Kidney (tissue), 14 donors: Measurements from ENCODE around the gene CCDC102A. TPM values are rescaled to one million over a fixed set of nuclear protein-coding genes. Genes with fewer than 3 reads are reported as not detected.

Source experiments
- DNase-seq, 5 donors: peaks; one replicate each; pipeline ENCODE4 v3.0.0-alpha.2; 2013 to 2020
- FAIRE-seq: peaks from 2 replicates; lab custom pipeline; 2012; peaks lifted over from hg19 to GRCh38; lab: Jason Lieb, UNC
- H3K27ac ChIP-seq, 2 donors: one replicate each; pipeline ENCODE4 v1.7.0; 2013; ENCODE audit warnings: low read depth in 2 of 2, low read length in 2 of 2, inconsistent platforms in 1 of 2
- H3K27me3 ChIP-seq: one replicate; pipeline ENCODE4 v1.7.1; 2013; ENCODE audit warnings: low read length, inconsistent platforms; ENCODE audit not compliant: control insufficient read depth, insufficient read depth
- H3K36me3 ChIP-seq, 3 donors: one replicate each; pipeline versions ENCODE4 v1.7.0 to v1.7.1; 2013; ENCODE audit warnings: low read length in 3 of 3, control low read depth in 1 of 3, inconsistent platforms in 1 of 3; ENCODE audit not compliant: insufficient read depth in 3 of 3, control insufficient read depth in 2 of 3
- H3K4me1 ChIP-seq, 3 donors: one replicate each; pipeline versions ENCODE4 v1.7.0 to v1.7.1; 2013; ENCODE audit warnings: low read length in 3 of 3, inconsistent platforms in 1 of 3, low read depth in 1 of 3; ENCODE audit not compliant: control insufficient read depth in 2 of 3, insufficient read depth in 2 of 3
- H3K4me3 ChIP-seq, 3 donors: one replicate each; pipeline versions ENCODE4 v1.7.0 to v1.8.1; 2013; ENCODE audit warnings: low read length in 3 of 3, control low read depth in 1 of 3, inconsistent platforms in 1 of 3
- H3K9ac ChIP-seq, 3 donors: one replicate each; pipeline versions ENCODE4 v1.7.0 to v1.7.1; 2013; ENCODE audit warnings: low read length in 3 of 3, control low read depth in 1 of 3, inconsistent platforms in 1 of 3
- H3K9me3 ChIP-seq, 3 donors: one replicate each; pipeline versions ENCODE4 v1.7.0 to v1.7.1; 2013; ENCODE audit warnings: low read length in 3 of 3, control low read depth in 1 of 3, inconsistent platforms in 1 of 3; ENCODE audit not compliant: control insufficient read depth in 2 of 3, insufficient read depth in 1 of 3
- intact Hi-C: fragments of 100-400 bp; cut with DNase I; formaldehyde crosslinking; loops from one replicate; pipeline ENCODE4 v1.11.1; 2022
- polyA plus RNA-seq: library from polyadenylated mRNA; stranded (reverse); fragments of 350-450 nt; fragmentation: Illumina TruSeq; extraction: RNeasy Lipid Tissue Mini Kit (QIAGEN cat#74804); gene quantifications from one replicate; pipeline ENCODE4 v1.2.3, GENCODE V29; 2014; ENCODE audit warnings: low read depth, low replicate concordance; ENCODE audit not compliant: insufficient read depth
- total RNA-seq: library from RNA; stranded (reverse); fragmentation: NEBNext Ultra II Directional; extraction: Animal tissue kit (Norgen Biotek cat#: 25700); gene quantifications from one replicate; pipeline ENCODE4 v1.2.1, GENCODE V29; 2021
- TF ChIP-seq, protein P1 (sequence below): IDR thresholded peaks from 3 replicates; pipeline ENCODE4 v1.5.1; 2012; ENCODE audit warnings: mild to moderate bottlenecking, moderate library complexity, borderline replicate concordance; ENCODE audit not compliant: insufficient read depth; ENCODE audit errors: extremely low read depth
- donor health status: control.
- donor health status: control.
- donor health status: control.
- donor health status: control.
- donor health status: control.
- donor health status: DM: yes; HTN: yes; CAD: no.
- donor health status: Normal renal cell carcinoma (clear cell type).

CCDC102A gene
- total and polyA plus RNA-seq, 2 donors from 2014 or later: 5.7 to 11.9 TPM

DNA sequence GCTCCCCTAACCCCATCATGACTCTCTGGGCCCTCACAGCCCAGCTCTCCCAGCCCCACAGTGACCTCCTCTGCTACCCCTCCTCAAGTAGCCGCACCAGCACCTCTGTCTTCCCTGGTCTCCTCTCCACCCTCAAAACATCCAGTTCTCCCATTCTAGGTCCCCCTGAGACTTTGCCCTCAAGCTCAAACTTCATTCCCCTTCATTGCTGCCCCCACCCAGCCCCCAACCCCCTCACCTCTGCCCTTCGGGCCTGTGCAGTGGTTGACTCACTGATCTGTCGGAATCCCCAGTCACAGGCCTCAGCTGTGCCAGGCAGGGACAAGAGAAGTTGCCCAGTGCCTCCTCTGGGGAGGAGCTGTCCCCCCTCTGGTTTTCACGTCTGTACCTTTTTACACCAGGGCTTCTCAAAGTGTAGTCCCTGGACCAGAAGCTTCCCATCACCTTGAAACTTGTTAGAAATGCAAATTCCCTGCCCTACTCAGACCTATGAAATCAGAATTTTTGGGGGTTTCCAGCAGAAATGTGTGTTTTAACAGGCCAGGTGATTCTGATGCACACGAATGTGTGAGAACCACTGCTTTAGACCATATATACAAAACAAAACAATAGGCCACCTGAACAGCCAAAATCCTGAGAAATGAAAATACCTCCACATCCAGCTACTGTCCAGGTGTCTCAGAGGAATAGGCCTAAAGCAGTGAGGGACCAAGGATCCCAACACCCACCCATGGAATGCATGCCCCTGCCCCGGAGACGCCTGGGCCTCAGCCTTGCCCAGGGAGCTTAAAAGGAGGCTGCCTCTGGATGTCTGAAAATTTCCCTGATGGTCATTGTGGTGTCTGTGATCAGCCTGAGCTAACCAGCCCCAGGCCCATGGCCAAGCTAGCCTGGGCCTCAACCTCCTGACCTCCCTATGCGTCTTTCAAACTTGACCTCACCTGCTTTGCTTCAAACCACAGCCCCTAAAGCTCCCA lies 49.2 kb downstream of the CCDC102A start:
- FAIRE-seq (no peak), DNase-seq (peak in 1 of 5 donors; percentile 34)
- peaks cover 0 to 19% (median 10%) of the 10 kb centered on the region in 3 donors for H3K4me1 ChIP-seq
- H3K36me3 ChIP-seq: no peaks in the 10 kb centered on the region
- TF ChIP-seq, protein P1, sequence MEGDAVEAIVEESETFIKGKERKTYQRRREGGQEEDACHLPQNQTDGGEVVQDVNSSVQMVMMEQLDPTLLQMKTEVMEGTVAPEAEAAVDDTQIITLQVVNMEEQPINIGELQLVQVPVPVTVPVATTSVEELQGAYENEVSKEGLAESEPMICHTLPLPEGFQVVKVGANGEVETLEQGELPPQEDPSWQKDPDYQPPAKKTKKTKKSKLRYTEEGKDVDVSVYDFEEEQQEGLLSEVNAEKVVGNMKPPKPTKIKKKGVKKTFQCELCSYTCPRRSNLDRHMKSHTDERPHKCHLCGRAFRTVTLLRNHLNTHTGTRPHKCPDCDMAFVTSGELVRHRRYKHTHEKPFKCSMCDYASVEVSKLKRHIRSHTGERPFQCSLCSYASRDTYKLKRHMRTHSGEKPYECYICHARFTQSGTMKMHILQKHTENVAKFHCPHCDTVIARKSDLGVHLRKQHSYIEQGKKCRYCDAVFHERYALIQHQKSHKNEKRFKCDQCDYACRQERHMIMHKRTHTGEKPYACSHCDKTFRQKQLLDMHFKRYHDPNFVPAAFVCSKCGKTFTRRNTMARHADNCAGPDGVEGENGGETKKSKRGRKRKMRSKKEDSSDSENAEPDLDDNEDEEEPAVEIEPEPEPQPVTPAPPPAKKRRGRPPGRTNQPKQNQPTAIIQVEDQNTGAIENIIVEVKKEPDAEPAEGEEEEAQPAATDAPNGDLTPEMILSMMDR: no peak
- no peaks in the 10 kb centered on the region for H3K9me3 ChIP-seq
- H3K4me3 ChIP-seq: peak overlapping the region; percentile 33 to 66 (median 60)
- H3K27ac ChIP-seq: peak overlapping the region in 1 of 2 donors; percentile 38
- intact Hi-C loops: no loop called here
- H3K9ac ChIP-seq: peak overlapping the region in 1 of 3 donors; percentile 31
- no peaks in the 10 kb centered on the region for H3K27me3 ChIP-seq

DNA sequence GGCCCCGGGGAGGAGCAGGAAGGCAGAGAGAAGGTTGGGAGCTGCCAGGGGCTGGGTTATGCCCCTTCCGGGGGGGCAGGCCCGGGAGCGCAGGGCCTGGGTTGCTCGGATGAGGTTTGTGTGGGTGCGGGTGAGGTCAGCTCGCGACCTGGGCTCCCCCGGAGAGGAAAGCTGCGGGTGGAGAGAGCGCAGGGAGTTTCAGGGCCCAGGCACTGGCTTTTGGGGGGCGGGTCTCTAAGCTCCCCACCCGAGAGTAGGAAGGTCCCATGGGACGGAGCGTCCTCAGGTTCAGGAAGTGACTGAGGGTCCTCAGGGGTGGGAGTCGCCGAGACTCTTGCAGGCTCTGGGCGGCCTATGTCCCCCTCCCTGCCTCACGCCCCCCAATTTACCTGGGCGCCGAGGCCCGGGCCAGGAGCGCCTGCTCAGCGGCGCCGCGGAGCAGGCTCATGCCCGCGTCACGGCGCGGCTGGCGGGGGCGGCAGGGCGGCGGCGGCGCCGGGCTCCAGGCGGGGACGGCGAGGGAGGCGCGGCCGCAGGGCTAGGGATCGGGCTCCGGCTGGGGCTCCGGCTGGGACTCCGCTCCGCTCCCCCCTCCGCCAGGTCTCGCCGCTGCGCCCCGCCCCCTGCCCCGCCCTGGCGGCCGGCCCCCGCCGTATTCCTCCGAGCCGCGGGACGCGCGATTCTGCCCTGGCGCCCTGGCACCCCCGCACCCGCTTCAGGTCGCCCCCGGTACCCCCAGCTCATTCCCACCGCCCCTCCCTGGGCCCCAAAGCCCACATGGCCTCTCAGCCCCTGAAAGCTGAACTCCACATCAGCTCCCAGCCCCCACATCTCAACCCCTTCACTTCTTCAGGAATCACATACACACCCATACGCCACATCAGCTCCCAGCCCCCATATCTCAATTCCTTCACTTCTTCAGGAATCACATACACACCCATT lies 50.2 kb downstream of the CCDC102A start, which contains the start of gene DOK4:
Gene DOK4, minus strand, starts transcription at position 578 of the 942 bp plus-strand sequence. CDS start 6,986 bp downstream, outside the sequence.
- TF ChIP-seq, protein P1: no peak

DNA sequence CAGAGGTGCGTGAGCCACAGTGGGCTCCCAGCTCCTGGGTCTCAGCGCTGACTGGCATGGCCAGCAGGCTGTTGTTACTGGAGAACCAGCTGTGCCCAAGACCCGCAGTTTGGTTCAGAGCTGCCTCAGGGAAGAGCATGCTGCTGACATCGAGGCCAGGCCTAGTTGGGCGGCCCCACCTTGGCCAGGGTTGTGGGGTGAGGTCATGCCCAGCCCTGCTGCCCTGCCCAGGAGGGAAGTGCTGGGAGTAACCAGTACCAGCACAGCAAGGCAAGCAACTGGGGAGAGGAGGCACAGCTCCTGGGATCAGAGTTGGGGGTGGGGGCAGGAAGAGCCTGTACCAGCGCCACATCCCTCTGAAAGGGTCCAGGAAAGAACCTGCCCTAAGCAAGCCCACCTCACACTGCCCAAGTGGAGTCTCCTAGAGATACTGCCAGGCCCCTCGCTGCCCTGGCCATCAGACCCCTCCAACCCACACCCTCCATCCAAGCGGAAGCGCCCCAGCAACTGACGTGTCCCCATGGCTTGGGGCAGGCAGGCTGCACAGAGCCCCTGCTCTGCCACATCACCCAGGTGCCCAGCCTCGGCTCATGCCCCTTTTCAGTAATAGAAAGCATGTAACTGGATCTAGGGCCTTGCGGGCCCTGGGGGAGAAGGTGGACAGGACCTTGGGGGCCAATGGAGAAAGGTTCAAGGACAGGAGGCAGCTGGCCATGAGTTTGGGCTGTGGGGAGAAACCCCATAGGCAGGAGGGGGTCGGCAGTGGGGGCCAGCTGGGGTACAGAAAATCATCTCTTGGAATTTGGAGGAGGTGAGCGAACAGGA lies 51.1 kb downstream of the CCDC102A start:
- TF ChIP-seq, protein P1: no peak
- Histone ChIP-seq H3K4me1 (peaks cover 0 to 28% (median 19%) of the 10 kb centered on the region in 3 donors), H3K36me3 (no peaks in the 10 kb centered on the region), H3K9me3 (no peaks in the 10 kb centered on the region), H3K9ac (peak overlapping the region in 2 of 3 donors; percentile 78 to 86), H3K4me3 (peak overlapping the region; percentile 68 to 83 (median 74)), H3K27me3 (no peaks in the 10 kb centered on the region), H3K27ac (peak overlapping the region; percentile 65 to 75)
- FAIRE-seq (no peak), DNase-seq (peak in 2 of 5 donors; percentile 58 to 80)
- intact Hi-C loops: no loop called here

More for the DNA sequence above, 50.2 kb downstream of the CCDC102A start, which contains the start of gene DOK4:
- Histone ChIP-seq H3K9ac (peak within 1 kb of the TSS; percentile 42 to 86 (median 78)), H3K36me3 (no peaks in the 10 kb centered on the region), H3K4me1 (peaks cover 0 to 19% (median 11%) of the 10 kb centered on the region in 3 donors), H3K27ac (peak within 1 kb of the TSS; percentile 65 to 75), H3K4me3 (peak within 1 kb of the TSS; percentile 68 to 83 (median 74)), H3K9me3 (no peaks in the 10 kb centered on the region), H3K27me3 (no peaks in the 10 kb centered on the region)
- FAIRE-seq (no peak), DNase-seq (peak; percentile 79 to 93 (median 86))
- intact Hi-C loops: no loop called here
